Non-pigmented ciliary epithelial cell (primary cell): ENCODE data around the gene EMILIN2.

Experiments
- DNase-seq: peaks from one replicate; pipeline ENCODE4 v3.0.0-alpha.2; 2010; ENCODE audit warnings: low read depth

The EMILIN2 gene

DNA sequence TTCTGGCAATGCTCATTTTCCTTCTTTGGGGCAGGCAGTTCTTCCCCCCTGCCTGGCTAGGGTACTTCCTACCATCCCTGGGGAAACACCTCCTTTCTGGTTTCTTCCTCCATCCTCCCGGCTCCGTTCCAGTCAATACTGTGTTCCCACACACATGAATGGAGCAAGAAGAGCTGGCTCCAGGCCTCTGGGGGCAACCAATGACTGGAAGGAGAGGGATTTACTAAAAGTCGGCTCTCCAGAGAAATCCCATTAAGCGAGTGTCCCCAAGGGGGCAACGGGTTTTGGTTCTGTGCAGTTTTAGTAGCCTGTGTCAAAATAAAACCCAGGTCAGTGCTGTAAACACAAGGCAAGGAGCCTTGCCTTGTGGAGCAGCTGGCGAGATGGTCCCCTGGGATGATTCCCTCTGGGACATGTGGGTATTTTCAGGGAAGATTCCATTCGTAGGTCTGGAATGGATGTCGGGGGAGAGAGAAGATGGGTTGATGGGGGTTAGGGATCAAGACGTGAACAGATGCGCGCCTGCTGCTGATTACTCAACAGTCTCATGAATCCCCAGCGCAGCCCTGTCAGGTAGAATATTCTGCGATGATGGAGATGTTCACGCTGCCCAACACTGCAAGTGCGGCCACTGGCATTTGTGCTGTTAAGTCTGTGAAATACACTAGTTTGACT lies 32.0 kb downstream of the EMILIN2 start:
- no peak for DNase-seq

DNA sequence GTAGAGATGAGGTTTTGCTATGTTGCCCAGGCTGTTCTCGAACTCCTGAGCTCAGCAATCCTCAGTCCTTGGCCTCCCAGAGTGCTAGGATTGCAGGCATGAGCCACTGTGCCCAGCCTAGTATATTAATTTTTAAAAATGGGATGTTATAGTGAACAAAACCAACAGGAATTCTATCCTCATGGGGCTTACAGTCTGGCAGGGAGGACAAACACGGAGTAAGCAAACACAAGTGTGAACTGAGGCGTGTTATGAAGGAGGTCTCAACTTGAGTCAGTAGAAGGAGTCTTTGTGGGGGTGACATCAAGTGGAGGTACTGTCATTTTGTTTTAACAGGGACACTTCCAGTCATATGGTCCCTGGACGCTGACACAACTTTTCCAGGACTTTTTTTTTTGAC lies 33.1 kb downstream of the EMILIN2 start:
- DNase-seq: no peak

DNA sequence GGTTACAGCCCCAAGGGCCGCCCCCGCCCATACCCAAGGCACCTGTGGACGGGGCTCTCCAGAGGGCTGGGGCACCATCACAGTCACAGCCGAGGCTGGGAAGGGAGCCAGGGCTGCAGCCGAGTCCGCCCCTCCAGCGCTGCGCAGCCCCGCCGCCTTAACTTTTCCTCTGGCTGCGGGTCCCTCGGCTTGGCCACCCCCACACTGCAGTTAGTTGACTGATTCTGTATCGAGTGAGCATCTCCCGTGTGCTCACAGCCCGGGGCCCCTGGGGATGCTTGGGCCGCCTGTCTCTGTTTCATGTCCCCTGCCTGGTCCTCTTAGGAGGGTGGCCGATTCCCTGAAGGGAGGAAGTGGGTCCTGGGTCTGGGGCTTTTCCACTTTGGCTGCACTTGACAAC lies 33.7 kb downstream of the EMILIN2 start:
- DNase-seq: no peak

DNA sequence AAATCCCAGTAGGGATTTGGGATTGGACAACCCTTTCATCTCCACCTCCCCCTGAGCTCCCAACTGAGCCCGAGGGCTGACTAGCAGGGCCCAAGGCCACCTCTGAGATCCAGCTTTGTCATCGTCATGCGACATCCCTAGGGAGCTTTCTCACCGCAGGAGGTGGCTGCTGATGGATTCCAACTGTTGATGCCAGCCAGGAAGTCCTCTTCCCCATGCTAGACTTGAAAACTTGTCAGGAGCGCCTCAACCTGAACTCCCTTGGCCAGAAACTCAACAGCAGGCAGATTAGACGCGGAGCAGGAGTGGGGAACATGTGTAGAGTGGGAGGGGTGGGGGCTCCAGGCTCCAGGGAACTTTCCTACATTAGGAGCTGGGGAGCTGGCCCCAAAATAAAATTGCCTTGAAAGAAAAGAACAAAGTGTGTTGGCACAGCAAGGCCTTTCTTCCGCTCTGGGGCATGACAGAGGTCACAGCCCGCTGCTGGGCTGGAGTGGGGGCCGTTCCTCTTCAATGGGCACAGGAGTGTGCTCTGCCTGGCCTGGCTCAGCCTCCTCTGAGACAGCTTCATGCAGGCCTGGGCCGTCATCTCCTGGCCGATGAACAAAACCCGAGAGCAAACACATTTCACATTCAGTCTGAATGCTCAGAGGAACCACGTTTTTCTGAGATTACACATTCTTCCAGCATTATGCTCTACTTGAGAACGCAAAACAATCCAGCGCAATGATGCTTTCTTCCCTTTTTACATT lies 34.5 kb downstream of the EMILIN2 start:
- DNase-seq: peak; percentile 70

DNA sequence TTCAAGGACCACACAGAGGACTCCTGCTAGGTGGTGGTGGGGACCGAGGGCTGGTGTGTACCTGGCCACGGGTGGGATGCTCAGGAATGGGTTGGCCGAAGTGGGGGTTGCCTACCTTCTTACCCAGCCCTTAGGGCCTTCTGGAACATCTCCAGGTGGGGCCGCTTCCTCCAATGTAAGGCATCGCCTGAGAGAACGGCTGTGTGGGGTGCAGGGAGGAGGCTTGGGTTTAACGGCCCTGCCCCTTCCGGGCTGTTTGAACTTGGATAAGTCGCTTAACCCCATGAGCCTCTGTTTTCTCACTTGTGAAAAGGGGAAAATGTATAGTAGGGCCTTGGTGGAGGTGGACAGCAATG lies 35.0 kb downstream of the EMILIN2 start:
- no peak for DNase-seq

DNA sequence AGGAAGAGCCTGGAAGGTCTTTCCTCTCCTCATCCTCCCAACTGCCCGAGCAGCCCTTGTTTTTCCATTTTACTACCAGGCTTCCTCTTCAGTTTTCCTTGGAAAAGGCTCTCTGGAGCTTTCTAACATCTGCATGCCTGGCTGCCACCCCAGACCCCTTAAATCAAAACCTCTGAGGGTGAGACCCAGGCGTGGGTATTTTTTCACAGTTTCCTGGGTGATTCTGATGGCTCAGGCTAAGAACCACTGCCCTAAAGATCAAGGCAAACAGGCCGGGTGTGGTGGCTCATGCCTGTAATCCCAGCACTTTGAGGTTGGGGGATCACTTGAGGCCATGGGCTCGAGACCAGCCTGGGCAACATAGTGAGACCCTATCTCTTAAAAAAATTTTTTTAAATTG lies 35.4 kb downstream of the EMILIN2 start:
- DNase-seq: no peak

DNA sequence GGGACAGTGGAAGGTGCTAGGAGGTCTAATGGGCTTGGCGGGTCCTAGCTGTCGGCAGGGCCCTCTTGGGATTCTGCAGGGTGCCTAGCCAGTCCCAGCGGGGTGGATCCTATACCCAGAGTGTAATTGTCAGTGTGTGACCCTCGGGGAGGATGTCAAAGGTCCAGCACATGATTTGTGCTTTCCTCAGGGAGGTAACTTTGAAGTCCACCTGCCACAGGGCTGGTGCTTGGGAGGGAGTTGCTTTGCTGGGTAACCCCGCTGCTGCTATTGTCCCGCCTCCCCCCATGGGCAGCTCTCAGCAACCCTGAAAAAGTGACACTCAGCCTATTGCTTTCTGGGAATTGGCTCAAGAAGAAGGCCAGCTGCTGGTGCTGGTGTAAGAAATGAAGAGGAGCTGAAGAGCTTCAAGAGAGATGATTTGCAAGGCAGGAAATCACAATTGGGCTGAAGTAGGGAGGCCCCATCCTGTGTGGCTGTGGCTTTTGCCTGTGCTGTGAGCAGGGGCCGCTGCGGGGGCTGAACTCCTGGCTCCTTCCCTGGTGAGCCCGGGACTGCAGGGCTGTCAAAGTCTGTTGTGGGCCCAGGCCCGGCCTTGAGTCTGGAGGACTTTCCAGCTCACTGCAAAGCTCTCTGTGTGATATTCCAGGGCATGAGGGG lies 36.4 kb downstream of the EMILIN2 start:
- no peak for DNase-seq

DNA sequence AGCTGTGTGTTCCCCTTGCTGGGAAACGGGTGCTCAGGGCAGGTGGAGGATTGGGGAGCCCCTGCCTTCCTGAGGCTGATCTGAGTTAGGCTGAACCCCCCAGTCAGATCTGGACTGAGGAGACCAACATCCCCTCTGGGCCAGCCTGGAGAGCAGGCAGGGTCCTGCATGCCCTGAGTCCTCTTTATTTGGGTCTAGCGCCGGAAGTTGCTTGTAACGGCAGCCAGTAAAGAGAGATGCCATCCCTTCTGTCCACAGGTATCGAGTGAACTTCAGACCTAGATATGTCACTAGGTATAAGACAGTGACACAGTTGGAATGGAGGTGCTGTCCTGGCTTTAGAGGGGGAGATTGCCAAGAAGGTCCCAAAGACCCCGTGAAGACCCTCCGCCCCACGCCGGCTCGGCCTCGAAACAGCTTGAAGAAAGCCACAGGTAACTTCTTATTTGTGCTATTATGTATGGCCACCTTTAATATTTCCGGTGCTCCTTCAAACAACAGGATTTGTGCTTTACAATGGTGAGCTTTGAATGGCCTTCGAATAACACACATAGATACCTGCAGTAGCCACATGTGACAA lies 38.0 kb downstream of the EMILIN2 start:
- no peak for DNase-seq

DNA sequence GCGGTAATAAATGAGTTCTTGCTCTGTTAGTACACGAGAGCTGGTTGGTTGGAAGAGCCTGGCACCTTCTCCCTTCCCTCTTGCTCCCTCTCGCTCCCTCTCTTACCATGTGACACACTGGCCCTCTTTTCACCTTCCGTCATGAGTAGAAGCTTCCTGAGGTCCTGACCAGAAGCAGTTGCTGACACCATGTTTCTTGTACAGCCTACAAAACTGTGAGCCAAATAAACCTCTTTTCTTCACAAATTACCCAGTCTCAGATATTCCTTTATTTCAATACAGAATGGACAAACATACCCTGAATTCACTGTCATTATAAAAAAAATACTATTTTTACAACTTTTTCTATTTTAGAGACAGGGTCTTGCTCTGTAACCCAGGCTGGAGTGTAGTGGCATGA lies 40.7 kb downstream of the EMILIN2 start:
- DNase-seq: no peak

DNA sequence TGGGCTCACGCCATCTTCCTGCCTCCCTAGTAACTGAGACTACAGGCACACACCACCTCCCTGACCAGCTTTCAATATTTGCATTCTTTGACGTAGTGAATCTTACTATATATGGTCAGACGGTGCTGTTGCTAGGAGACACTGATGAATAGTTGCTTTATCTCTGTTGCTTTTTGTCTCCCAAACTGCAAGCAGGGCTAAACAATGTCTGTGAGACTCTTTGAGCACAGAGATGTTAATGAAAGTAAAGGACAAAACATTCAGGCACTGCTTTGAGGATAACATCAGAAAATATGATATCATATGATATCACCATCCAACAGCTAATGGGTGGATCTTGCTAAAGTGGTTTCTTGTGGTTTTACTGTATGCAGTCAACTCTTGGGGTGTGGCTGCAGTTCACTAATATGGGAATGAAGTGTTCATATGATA lies 43.0 kb downstream of the EMILIN2 start:
- DNase-seq: no peak

DNA sequence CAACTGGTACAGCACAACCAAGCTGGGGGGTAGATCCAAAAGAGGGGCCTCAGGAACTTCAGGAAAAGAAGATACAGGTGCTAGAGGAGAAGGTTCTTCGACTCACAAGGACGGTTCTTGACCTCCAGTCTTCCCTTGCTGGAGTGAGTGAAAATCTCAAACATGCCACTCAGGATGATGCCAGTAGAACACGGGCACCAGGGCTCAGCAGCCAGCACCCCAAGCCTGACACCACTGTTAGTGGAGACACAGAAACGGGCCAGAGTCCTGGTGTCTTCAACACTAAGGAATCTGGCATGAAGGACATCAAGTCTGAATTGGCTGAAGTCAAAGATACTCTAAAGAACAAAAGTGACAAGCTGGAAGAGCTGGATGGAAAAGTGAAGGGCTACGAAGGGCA lies 43.8 kb downstream of the EMILIN2 start:
- DNase-seq: no peak

DNA sequence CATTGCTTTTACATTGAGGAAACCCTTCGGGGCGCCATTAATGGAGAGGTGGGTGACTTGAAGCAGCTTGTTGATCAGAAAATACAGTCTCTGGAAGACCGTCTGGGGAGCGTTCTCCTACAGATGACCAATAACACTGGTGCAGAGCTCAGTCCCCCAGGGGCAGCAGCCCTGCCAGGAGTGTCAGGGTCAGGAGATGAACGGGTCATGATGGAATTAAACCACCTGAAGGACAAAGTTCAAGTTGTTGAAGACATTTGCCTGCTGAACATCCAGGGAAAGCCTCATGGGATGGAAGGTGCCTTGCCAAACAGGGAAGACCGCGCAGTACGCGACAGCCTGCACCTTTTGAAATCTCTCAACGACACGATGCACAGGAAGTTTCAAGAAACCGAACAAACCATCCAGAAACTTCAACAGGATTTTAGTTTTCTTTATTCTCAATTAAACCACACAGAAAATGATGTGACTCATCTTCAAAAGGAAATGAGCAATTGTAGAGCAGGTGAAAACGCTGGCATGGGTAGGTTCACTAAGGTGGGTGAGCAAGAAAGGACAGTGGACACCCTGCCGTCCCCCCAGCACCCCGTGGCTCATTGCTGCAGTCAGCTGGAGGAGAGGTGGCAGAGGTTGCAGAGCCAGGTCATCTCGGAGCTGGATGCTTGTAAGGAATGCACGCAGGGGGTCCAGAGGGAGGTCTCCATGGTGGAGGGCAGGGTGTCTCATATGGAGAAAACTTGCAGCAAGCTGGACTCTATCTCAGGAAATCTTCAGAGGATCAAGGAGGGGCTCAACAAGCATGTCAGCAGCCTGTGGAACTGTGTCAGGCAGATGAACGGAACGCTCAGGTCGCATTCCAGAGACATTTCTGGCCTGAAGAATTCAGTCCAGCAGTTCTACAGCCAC lies 45.0 kb downstream of the EMILIN2 start:
- no peak for DNase-seq

DNA sequence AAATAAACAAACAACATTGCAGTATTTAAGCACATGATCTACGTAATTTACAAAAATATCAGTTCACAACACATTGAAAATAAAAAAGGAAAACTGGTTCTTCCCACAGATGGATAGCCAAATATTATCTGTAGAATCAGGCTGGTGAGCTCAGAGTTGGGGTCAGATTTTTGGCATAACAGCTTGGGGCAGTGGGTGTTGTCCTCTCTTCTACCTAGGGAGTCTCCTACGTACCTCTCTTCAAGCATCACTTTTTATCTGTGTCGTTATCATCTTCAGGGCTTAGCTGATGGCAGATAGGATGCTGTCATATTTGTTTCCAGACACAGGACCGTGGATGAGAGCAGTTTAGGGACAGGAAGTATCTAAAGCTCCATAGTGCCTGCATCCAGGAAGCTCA lies 46.2 kb downstream of the EMILIN2 start:
- no peak for DNase-seq

DNA sequence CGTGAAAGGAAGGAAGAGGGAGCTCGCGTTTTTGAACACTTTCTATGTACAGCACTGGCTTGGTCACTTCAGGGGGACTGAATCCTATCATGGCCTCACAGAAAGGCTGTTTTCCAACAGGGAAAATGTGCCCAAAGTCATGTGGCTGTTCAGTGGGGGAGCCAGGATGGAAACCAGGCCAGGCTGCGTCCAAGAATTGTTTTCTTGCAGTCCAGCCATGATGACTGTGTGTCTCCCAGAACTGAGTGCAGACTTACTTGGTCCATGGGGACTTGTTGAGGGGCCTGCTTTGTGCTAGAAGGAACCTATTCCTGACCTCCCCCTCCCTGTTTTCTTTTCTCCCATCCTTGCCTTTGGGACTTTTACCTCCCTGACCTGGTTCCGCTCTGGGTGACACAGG lies 46.9 kb downstream of the EMILIN2 start:
- no peak for DNase-seq

DNA sequence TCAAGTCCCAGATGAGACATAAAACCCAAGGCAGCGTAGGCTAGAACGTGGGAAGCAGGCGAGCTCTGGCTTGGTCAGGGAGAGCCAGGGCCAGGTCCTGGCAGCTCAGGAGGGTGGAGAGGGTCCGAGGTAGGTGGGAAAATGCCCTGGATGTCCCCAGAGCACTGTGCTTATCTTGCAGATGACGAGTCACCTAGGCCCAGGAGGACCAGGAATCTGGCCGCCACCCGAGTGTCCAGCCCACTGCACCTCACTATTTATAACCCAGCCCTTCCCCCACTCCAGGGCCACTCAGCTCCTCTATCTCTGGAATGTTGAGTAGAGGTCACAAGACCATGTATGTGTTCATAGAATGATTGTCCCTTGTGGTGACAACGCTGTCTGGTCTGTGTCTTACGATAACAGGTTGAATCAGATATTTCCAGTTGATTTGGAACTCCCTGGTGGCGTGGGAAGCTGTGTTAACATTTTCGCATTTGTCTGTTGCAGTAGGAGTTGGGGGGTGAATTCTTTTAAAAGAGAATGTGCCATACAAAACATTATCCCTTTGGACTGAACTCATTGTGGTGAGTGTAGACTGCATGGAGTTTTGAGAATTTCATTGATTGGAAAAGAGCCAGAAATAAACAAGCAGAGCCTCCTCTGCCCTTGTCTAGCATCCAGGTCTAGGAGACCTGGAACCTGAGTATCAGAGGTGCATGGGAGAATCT lies 47.5 kb downstream of the EMILIN2 start:
- no peak for DNase-seq

DNA sequence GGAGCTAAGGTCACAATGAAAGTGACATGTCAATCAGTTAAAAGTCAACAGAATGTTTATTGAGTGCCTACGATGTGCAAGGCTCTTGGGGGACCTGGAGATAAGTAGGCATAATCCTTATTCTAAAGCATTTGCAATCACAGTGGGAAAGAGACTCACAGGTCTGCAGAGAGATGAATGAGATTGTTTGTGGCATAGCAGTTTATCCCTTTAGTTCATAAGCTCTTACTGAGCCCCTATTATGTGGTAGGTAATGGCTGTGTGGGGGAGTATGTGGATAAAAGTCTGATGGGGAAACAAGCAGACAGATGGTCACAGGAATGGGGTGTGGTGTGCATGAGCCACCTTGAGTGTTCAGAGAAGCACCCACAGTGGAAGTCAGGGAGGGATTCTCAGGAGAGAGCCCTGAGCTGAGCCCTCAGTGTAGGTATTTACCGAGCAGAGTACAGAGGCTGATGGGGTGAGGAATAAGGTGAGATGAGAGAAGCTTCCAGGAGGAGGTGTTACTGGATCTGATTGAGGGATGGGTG lies 48.1 kb downstream of the EMILIN2 start:
- no peak for DNase-seq

DNA sequence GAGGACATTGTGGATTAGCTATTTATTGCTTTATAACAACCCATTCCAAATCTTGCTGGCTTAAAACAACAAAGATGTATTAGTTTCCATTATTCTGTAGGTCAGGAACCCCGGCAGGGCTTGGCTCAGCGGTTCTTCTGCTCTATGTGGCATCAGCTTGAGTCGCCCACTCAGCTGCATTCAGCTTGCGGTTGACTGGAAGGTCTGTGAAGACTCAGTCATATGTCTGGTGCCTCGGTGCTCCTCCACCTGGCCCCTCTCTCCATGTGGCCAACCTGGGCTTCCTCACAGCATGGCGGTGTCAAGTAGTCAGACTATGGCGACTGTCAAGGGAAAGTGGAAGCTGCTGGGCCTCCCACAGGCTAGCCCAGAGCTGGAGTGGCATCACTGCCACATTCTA lies 48.6 kb downstream of the EMILIN2 start:
- no peak for DNase-seq

DNA sequence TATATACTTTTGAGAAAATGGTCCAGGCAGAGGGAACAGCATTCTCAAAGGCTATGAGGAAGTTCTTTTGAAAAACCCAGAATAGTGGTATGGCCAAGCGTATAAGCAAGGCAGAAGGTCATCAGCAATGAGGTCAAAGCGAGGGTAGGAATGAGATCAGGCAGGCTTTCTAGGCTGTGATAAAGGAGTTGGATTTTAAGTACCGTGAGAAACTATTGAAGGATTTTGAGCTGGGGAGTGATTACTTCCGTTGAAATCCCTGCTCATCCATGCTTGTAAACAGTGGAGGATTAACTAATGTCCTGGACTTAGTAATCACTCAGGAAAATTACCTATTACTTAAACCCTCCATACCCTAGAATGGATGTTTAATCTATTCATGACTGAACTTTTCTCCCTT lies 50.2 kb downstream of the EMILIN2 start:
- DNase-seq: no peak

DNA sequence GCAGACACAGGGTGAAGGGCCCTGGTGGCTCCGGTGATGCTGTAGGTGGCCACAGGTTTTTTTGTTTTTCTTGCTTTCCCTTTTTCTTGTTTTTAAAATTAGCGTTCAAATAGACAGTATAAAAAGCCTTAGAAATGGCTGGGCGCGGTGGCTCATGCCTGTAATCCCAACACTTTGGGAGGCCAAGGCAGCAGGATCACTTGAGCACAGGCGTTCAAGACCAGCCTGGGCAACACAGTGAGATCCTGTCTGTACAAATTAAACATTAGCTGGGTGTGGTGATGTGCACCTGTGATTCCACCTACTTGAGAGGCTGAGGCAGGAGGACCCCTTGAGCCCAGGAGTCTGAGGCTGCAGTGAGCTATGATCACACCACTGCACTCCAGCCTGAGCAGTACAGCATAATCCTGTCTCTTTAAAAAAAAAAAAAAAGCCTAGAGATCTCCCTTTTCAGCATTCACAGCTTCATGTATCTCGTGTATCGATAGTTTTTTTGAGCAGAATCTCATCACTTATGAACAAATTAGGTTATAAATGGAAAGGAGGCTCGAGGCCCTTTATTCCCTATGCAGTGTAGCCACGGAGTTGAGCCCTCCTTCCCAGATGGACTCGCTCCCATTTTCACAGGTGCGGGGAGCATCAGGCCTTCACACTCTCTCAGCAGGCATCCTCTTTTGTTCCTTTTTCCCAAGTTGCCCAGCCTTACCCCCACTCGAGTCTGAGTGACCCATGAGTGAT lies 50.8 kb downstream of the EMILIN2 start:
- no peak for DNase-seq

DNA sequence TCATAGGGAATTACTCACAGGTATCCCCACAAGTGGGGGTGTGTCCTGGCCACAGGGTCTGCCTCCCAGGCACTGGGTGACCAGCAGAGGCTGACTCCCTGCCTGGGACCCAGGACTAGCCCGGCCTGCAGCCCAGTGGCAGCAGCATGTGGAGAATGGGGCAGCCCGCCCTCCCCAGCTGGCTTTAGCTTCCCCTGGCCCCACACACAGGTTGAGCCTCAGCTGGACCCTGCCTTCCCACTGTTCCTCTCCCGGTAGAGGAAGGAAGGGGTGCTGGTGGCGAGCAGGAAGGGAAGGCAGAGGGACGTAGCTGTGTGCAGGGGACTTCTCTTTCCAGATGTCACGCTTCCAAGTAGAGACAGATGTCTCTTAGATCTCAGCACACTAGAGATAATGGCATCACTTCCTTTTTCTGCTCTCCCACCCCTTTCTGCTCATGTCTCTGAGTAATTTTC lies 51.4 kb downstream of the EMILIN2 start:
- no peak for DNase-seq
